ENCODE data around the gene MRPL14. TPM values are rescaled to one million over a fixed set of nuclear protein-coding genes. Genes with fewer than 3 reads are reported as not detected.
"Not testable (repeated sequence)": the region's sequence is repeated elsewhere in the genome, so short reads cannot be mapped to it uniquely, and the experiment has no call there.

MRPL14 gene
- total RNA-seq, 1 donor from 2014 or later: 45.5 TPM

GRCh38 chr6:44091981-44092884 lies 35.0 kb downstream of the MRPL14 start:
- H3K4me1 Mint-ChIP-seq (ENCODE audit: unreplicated experiment): peaks cover 5% of the 10 kb centered on the region

GRCh38 chr6:44091356-44091755 lies 35.9 kb downstream of the MRPL14 start:
- not testable (repeated sequence) for DNase-seq (ENCODE audit: extremely low spot score, unreplicated experiment); H3K27me3 Mint-ChIP-seq; H3K4me3 Mint-ChIP-seq; H3K4me1 Mint-ChIP-seq (ENCODE audit: unreplicated experiment); H3K36me3 Mint-ChIP-seq; H3K27ac Mint-ChIP-seq; H3K9me3 Mint-ChIP-seq

More at GRCh38 chr6:44091981-44092884, 35.0 kb downstream of the MRPL14 start:
- no peak for DNase-seq (ENCODE audit: extremely low spot score, unreplicated experiment)
- Mint-ChIP-seq H3K27ac (no peak overlapping the region), H3K27me3 (no peaks in the 10 kb centered on the region), H3K36me3 (peaks cover 10% of the 10 kb centered on the region), H3K4me3 (no peak overlapping the region), H3K9me3 (no peaks in the 10 kb centered on the region)
- no peak for TF ChIP-seq CTCF (conservative IDR thresholded peaks at IDR 0.05)

DNA sequence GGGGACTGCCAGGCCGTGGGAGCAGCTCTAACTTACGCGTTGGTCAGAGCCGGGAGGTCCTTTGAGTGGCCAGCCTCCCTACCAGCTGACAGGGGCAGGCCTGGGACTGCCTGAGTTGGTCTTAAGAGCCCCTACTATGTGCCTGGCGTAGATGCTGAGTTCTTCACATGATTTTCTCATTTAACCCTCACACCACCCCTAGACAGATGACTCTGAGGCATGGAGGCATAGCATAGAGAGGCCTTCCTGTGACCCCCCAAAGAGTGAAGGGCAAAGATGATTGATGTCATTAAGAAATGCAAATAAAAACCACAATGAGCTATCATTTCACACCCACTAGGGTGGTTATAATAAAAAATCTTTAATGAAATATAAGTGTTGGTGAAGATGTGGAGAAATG lies 36.8 kb downstream of the MRPL14 start:
- no peak overlapping the region for H3K4me3 Mint-ChIP-seq
- peaks cover 8% of the 10 kb centered on the region for H3K4me1 Mint-ChIP-seq (ENCODE audit: unreplicated experiment)
- no peak overlapping the region for H3K27ac Mint-ChIP-seq
- no peaks in the 10 kb centered on the region for H3K27me3 Mint-ChIP-seq
- TF ChIP-seq CTCF (conservative IDR thresholded peaks at IDR 0.05): no peak
- DNase-seq (ENCODE audit: extremely low spot score, unreplicated experiment): no peak
- H3K9me3 Mint-ChIP-seq: no peaks in the 10 kb centered on the region
- H3K36me3 Mint-ChIP-seq: peaks cover 4% of the 10 kb centered on the region

DNA sequence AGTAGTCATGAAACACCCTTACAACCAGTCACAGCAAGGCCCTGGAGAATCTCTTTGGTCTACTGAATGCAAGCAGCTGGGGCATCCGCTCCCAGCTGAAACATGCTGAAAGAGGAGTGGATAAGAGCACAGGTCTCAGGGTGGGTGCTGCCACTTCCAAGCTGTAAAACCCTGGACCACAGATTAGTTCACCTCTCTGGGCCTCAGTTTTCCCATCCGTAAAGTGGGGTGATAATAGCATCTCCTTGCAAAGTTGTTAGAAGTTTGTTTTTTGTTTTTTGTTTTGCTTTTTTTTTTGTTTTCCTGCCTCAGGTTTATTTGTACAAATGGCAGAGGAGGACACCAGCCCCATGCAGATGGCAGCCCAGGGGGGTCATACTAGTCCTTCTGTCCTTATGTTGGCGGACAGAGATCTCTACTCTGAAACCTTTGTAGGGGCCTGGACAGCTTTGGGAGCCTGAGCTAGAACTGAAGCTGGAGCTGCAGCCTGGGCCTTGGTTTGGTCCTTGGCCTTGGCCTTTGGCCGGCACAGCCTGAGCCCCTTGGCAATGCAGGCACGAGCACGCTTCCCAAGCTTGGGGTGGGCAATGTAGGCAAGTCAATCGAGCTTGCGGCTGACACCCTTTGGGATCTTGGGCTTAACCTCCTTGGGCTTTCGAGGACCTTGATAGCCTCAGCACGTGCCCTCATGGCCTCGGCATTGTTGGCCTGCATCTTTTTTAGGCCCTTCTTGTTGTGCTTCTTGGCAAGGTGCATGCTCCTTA lies 38.2 kb downstream of the MRPL14 start:
- H3K36me3 Mint-ChIP-seq: peaks cover 4% of the 10 kb centered on the region
- no peaks in the 10 kb centered on the region for H3K27me3 Mint-ChIP-seq
- H3K27ac Mint-ChIP-seq: no peak overlapping the region
- no peak for DNase-seq (ENCODE audit: extremely low spot score, unreplicated experiment)
- H3K9me3 Mint-ChIP-seq: no peaks in the 10 kb centered on the region
- TF ChIP-seq CTCF (conservative IDR thresholded peaks at IDR 0.05): no peak
- no peak overlapping the region for H3K4me3 Mint-ChIP-seq
- peaks cover 14% of the 10 kb centered on the region for H3K4me1 Mint-ChIP-seq (ENCODE audit: unreplicated experiment)

GRCh38 chr6:44087623-44088022 lies 39.6 kb downstream of the MRPL14 start:
- peaks cover 4% of the 10 kb centered on the region for H3K36me3 Mint-ChIP-seq
- H3K4me1 Mint-ChIP-seq (ENCODE audit: unreplicated experiment): peaks cover 14% of the 10 kb centered on the region
- H3K4me3 Mint-ChIP-seq: no peak overlapping the region
- H3K9me3 Mint-ChIP-seq: no peaks in the 10 kb centered on the region
- no peak for TF ChIP-seq CTCF (conservative IDR thresholded peaks at IDR 0.05)
- no peak overlapping the region for H3K27ac Mint-ChIP-seq
- no peak for DNase-seq (ENCODE audit: extremely low spot score, unreplicated experiment)
- H3K27me3 Mint-ChIP-seq: no peaks in the 10 kb centered on the region

Measured in type B pancreatic cell (in vitro differentiated cells).